ENCODE data around the gene ANTXR2.

DNA sequence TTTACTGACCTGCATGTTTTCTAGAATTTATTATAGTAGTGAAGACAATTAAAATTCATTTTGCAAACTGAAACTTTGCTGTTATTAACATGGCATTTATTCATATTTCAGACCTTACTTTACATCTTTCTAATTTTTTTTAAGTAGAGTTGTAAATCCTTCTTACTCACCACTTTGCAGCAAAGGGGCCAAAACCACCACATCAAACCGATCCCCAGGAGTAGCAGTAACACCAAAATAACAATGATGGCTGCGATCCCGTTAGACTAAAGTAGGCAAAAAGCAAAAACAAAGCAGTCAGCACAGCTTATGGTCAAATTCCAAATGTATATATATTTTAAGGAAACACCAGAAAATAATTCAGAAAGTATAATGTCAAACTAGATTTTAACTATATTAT, 64.7 kb downstream of the ANTXR2 start:
- TF ChIP-seq ZBTB7A (IDR thresholded peaks at IDR 0.05; ENCODE audit: low read depth) (no peak), TEAD4 (IDR thresholded peaks at IDR 0.05) (no peak), EGR1 (IDR thresholded peaks at IDR 0.05) (no peak), FOXM1 (IDR thresholded peaks at IDR 0.05; ENCODE audit: borderline replicate concordance, low read depth) (no peak), CREB1 (IDR thresholded peaks at IDR 0.05; ENCODE audit: low read depth) (no peak), NFIC (IDR thresholded peaks at IDR 0.05) (no peak), EP300 (IDR thresholded peaks at IDR 0.05; ENCODE audit: borderline replicate concordance) (no peak)
- TF ChIP-seq, protein P1, sequence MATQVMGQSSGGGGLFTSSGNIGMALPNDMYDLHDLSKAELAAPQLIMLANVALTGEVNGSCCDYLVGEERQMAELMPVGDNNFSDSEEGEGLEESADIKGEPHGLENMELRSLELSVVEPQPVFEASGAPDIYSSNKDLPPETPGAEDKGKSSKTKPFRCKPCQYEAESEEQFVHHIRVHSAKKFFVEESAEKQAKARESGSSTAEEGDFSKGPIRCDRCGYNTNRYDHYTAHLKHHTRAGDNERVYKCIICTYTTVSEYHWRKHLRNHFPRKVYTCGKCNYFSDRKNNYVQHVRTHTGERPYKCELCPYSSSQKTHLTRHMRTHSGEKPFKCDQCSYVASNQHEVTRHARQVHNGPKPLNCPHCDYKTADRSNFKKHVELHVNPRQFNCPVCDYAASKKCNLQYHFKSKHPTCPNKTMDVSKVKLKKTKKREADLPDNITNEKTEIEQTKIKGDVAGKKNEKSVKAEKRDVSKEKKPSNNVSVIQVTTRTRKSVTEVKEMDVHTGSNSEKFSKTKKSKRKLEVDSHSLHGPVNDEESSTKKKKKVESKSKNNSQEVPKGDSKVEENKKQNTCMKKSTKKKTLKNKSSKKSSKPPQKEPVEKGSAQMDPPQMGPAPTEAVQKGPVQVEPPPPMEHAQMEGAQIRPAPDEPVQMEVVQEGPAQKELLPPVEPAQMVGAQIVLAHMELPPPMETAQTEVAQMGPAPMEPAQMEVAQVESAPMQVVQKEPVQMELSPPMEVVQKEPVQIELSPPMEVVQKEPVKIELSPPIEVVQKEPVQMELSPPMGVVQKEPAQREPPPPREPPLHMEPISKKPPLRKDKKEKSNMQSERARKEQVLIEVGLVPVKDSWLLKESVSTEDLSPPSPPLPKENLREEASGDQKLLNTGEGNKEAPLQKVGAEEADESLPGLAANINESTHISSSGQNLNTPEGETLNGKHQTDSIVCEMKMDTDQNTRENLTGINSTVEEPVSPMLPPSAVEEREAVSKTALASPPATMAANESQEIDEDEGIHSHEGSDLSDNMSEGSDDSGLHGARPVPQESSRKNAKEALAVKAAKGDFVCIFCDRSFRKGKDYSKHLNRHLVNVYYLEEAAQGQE (IDR thresholded peaks at IDR 0.05; ENCODE audit: low read depth) = no peak

Measured in Ishikawa (cell line).